Nasal cavity respiratory epithelium epithelial cell of viscerocranial mucosa (primary cell): ENCODE measurements around the gene GRPR. TPM values are rescaled to one million over a fixed set of nuclear protein-coding genes. Genes with fewer than 3 reads are reported as not detected.

Source experiments
- total RNA-seq: library from RNA; depleted of rRNA; stranded (reverse); fragments of >200 nt; gene quantifications from 2 replicates; pipeline ENCODE4 v1.2.3, GENCODE V29; 2014

Gene GRPR
- total RNA-seq, result not detected in 2 replicates

GRCh38 chrX:16123222-16123786 is at the start of gene GRPR:
GRPR (plus strand) TSS chrX:16123565; CDS start chrX:16123954, 389 bp downstream.

GRCh38 chrX:16167181-16167580 is 43.8 kb downstream of the GRPR start, which contains the start of gene MAGEB17:
MAGEB17 (plus strand) TSS chrX:16167481; CDS start chrX:16170383, 2,902 bp downstream.

Other genes with a start within 250 kb of the GRPR start
- not detected in 2 replicates for gene MAGEB17, start 43.9 kb downstream of the GRPR start, total RNA-seq